SKM-1 treated with dmso at 0.1 percent for 144 hours (cell line): ENCODE measurements around the gene THSD7A.

Source experiments
- DNase-seq: peaks from one replicate; lab custom pipeline; 2025; ENCODE audit not compliant: unreplicated experiment; lab: John Stamatoyannopoulos, UW

THSD7A gene

GRCh38 chr7:11810043-11810625 is 21.9 kb downstream of the THSD7A start:
- DNase-seq = no peak

DNA sequence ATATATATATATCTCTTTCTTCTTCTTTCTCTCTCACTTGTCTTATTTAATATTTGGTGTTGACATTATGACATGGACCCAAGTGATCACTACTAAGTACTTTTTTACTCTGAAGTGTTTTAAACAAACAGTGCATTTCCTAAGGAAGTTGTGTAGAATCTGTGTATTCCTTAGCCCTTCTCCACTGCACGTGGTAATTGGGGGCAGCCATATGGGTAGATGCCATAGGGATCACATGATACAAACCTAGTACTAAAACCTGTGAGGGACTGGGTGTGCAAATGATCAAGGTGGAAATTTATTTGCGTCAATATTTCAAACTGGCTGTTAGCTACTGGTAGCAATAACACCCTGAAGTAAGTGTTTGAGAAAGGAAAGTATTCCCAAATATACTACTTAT is 25.0 kb downstream of the THSD7A start:
- DNase-seq = no peak

- DNase-seq = no peak
These were observed 27.4 kb downstream of the THSD7A start for GRCh38 chr7:11804621-11805020.

- DNase-seq = no peak
These were observed 36.8 kb downstream of the THSD7A start for GRCh38 chr7:11795231-11795630.

DNA sequence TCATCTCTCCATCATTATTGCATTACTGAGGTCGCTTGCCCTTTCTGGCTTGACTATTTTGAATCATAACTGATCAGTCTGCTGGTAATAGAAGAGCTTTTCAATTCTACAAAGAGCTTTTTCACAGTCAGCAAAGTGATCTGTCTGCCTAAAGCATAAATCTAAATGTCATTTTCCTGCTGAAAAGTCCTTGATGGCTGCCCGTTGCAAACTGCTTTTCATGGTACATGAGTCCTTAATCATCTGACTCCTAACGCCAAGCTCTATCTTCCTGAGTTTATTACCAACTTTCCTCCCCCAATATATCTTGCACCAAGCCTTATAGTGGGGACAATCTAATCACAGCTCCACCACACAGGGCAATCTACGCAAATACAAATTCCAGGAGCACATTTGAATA is 39.8 kb downstream of the THSD7A start:
- DNase-seq = no peak

GRCh38 chr7:11788568-11788967 is 43.4 kb downstream of the THSD7A start:
- DNase-seq = no peak

DNA sequence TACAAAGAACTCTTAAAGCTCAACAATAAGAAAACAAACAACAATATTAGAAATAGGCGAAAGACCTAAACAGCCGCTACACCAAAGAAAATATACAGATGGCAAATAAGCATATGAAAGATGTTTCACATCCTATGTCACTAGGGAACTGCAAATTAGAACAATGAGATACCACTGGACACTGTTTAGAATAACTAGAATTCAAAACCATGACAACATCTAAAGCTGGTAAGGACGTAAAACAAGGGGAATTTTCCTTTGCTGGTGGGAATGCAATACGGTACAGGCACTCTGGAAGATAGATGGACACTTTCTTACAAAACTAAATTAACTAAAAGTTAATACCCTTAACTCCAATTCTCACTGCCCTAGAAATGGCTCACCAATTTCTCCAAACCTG is 44.5 kb downstream of the THSD7A start:
- no peak for DNase-seq

- DNase-seq = no peak
These were observed 45.8 kb downstream of the THSD7A start for GRCh38 chr7:11786186-11786585.

DNA sequence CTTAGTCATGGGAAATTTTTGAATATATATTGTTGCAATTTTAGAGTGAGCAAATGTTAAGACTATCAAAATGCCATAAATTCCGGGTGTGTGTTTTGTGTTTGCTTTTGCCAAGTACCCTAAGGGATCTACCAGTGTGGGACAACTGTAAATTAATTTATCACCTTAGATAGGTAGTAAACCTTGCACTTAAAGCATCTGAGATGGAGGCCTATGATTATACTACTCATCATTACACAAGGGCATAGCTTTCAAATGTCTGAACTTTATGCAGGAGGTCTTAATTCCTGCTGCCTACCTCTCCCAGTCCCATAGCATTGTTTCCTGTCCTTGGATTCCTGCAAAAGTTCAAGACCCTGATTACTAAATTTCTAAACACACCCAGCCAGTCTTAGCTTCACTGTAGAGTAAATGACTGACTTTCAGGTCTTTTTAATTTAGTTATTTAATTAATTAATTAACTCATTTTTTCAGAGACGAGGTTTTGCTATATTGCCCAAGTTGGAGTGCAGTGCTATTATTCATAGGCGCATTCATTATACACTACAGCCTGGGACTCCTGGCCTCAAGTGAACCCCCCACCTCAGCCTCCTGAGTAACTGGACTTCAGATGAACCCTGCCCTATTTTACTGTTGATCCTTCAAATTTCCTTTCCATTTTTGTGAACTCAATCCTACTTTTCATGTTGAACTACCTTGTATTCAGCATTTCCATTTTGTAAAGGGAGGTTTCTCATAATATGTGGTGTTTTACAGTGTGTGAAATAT is 47.0 kb downstream of the THSD7A start:
- DNase-seq = no peak

GRCh38 chr7:11779864-11780674 is 51.9 kb downstream of the THSD7A start:
- DNase-seq = no peak

GRCh38 chr7:11776039-11776438 is 56.0 kb downstream of the THSD7A start:
- DNase-seq = no peak

GRCh38 chr7:11775401-11775800 is 56.6 kb downstream of the THSD7A start:
- DNase-seq = no peak

DNA sequence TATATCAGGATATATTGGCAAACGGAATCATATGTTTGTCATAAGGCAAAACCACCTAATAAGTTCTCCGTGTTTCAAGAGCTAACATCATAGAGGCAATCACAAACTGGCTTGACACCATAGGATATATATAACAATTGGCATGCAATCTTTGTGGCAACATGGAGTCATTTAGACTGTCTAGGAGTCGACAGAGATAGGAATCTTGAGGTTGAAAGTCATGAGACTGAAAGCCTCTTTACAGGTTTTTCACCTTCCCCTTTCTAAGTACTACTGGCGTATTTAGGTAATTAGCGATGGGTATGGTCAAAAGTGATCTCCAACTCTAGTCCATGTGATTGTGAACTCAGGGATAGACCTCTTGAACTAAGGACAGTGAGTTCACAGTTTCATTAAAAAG is 63.7 kb downstream of the THSD7A start:
- no peak for DNase-seq

DNA sequence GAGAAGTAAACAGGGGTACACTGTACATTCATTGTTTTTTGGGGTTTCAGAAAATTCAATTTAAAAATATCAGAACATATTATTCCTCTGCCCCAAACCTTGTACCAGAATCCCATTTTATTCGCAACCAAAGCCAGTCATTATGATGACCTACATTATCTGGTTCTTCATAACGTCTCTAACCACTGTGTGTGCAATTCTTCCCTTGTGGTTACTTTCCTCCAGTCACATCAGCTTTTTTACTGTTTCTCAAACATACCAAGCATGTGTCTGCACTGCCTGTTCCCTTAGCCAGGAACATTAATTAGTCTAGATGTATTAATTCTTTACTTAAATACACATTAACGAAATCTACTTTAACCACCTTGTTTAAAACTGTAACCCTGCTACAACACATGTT is 64.8 kb downstream of the THSD7A start:
- peak; percentile 42 for DNase-seq

- DNase-seq = peak; percentile 94
These were observed 71.6 kb downstream of the THSD7A start for GRCh38 chr7:11760372-11760771.

- DNase-seq = no peak
These were observed 73.3 kb downstream of the THSD7A start for GRCh38 chr7:11758627-11759111.

GRCh38 chr7:11757153-11757552 is 74.8 kb downstream of the THSD7A start:
- no peak for DNase-seq

- no peak for DNase-seq
These were observed 77.1 kb downstream of the THSD7A start for GRCh38 chr7:11754933-11755332.

DNA sequence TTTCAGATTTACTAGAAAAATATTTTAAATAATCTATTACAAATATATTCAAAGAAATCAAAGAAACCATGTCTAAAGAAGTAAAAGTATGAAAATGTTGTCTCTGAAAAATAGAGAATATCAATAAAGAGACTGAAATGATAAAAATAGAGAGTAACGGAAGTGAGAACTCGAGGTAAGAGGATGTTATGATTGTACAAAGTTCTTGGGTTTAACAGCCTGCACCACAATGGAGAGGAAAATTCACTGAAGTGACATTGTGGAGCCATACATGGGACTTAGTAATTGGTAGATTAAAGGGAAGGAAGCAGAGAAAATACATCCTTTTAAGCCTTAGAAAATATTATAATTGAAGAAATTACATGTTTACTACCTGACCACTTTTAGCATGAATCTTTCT is 77.9 kb downstream of the THSD7A start:
- DNase-seq = no peak

DNA sequence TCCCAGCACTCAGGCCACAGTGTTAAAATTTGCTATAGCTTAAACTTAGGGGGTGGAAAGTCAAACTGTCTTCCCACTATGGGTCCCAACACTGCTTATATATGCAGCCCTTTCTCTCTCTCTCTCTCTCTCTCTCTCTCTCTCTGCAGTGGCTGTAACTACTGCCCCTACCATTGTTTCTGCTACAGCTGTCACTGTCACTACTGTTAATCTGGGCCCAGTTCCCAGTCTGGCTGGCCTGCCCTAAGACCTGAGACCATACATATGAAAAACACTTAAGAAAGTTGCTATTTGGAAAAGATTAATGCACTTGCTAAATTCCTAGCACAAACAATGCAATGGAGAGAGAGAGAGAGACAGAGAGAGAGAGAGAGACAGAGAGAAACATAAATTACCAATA is 78.6 kb downstream of the THSD7A start:
- no peak for DNase-seq

DNA sequence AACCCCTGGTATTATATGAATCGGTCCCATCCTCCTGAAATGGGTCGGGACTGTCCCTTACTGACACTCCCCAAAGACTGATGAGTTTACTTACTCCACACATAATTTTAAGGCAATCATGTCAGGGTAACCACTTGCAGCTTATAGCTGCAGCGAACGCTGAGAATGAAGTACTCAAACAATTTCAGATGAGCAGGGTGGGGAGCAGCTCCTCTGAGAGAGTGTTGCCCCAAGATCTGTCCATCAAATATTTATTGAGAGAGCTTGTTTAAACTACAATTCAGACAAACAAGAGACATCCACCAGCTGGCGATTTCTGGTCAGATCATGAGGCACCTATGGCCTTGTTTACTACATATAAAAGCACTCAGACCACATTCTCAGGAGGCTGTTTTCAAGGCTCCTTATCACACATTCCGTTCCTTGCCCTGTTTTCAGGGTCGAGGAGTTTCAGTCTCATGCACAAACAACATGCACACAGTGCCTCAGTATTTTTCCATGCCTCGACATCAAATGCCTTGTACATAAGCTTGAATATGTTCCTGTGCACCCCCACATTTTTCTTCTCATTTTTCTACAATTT is 80.1 kb downstream of the THSD7A start:
- no peak for DNase-seq

DNA sequence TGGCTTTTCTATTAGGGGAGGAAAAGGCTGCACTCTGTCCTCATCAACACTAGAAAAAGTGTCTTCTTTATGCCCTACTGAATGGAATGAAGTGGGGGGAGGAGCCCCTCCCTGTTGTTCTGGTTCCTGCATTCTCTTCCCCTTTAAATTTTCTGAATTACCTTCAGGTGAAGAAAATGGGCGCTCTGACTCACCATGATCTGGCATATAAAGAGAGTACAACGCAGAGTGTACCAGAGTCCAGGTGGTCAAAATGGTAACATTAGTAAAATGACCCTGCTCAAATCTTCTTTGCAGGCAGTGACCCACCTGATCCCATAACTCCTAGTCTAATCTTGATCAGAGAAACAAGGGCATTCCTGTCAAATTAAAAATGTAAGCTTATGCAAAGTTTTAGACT is 80.7 kb downstream of the THSD7A start:
- no peak for DNase-seq
